CD4-positive, alpha-beta T cell treated with Interleukin-6 at 100 ng/mL for 8 hours (primary cell): Measurements from ENCODE around the gene HDAC6.

Experiments used
- DNase-seq: peaks from one replicate; pipeline ENCODE4 v3.0.0-alpha.2; 2020; ENCODE audit warnings: mixed read lengths, low spot score

The HDAC6 gene

DNA sequence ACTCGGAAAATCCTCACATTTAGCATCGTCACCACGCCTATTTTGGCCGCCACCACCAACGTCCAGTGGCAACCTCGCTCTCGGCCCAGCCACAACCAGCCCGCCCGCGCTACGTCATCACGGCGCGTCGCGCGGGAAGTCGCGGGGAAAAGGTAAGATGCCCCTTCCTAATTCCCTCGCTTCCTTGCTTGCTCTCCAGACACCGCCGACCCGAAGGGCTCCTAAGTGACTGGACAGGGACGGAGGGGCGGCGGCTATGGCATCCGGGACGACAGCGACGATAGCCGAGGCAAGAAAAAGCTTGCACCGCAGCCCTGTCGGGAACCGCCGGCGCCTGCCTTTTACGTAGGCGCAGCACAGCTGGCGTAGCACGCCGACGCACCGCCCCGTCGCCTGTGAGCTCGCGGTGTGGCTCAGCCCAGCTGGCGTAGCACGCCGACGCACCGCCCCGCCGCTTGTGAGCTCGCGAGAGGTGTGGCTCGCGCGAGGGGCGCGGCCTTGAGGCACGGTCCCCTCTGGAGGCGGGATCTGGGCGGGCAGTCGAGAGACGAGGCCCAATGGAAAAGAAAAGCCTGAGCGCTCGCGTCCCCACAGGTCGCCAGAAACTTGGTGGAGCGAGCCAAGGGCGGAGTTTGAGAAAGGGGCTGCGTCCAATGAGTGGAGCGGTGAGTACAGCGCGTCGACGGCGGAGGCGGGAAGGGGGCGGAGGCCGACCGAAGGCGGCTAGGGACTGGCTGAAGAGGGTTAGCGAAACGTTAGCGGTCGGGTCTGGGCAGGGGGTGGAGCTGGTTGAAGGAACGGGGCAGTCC is at the start of gene HDAC6:
Gene HDAC6 (plus strand): TSS at position 788 of the 809 bp plus-strand sequence. CDS start 626 bp downstream, outside the sequence.
- peak; percentile 97 for DNase-seq

DNA sequence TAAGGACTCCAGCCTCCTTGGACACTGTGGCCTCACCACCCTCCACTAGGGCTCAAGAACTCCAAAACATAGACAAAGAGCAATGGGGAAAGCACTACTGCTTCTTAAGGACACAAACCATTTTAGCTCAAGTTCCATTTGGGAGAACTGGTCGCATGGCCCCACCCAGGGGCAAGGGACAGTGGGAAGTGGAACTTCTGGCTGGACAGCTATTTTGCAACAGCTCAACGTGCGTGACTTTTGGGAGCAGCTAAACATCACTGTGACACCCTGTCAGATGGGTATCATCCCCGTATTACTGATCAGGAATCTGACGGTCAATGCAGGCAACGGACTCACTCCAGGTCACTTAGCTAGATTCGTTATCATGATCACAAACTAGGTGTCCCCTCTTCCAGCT is 49.4 kb upstream of the HDAC6 start:
- DNase-seq, result no peak

DNA sequence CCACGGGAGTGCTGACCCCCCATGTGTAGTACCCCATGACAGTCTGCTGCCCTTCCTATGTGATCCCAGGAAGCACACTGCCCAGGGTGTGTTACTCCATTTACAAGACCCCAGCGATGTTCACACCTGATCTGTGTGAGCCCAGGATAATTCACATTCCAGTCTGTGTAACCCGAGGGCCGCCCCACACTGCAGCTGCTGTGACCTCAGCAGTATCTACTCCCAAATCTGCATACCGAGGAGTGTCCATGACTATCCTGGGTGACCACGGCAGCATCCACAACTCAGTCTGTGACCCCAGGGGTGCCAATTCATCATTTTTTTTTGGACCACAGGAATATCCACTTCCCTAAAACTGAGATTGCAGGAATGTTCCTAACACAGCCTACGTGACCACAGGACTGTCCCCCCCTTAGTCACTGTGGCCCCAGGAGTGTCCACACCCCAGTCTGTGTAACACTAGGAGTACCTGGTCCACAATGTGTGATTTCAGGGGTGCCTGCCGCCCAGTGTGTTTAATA is 48.1 kb upstream of the HDAC6 start:
- no peak for DNase-seq

DNA sequence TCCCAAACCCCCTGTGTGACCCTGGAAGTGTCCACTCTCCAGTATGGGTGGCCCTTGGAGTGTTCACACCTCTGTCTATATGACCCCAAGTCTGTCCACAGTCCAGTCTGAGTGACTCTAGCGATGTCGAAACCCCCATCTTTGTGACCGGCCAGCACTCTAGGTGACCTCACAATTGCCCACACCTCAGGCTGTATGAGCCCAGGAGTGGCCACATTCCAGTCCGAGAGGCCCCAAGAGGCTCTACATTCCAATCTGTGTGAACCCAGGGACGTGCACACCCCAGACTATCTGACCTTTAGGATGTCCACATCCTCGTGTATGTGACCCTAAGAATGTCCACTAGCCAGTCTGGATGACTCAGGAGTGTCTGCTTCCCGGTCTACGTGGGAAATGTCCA is 47.6 kb upstream of the HDAC6 start:
- no peak for DNase-seq

DNA sequence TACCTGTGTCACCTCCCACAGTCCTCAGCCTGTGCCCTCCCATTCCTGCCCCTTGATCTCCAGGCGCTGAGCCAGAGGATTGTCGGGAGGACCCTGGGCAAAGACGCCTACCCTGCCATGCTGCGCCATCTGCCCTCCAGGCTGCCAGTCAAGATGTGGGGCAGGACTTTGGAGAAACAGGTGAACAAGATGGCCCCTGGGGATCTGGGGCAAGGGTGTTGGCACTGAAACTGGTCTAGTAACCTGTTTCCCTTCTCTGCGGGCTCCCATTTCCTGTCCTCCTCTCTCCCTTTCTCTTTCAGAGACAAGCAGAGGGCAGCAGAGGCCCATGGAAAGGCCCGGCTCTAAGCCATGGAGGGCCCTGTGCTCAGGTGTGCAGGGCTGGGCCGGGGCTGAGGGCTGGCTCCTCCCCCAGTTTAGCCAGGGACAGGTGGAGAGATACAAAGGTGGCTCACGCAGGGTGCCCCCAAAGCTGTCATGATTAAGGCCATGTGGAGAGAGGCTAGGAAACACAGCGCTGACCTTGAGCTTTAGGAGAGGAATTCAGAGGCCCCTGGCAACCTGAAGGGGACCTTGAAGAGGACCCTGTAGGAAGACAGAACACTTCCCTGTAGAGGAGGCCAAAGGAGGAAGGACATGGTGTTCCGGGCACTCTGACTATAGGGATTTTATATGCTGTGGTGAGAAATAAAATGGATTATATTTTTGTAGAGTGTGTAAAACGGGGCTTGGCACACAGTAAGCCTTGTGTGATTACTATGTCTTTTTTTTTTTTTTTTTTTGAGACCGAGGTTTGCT is 40.0 kb upstream of the HDAC6 start, which contains the start of gene GLOD5:
Gene GLOD5 (plus strand): TSS at position 74 of the 798 bp plus-strand sequence. CDS start 44 bp downstream, at position 118.
- no peak for DNase-seq

DNA sequence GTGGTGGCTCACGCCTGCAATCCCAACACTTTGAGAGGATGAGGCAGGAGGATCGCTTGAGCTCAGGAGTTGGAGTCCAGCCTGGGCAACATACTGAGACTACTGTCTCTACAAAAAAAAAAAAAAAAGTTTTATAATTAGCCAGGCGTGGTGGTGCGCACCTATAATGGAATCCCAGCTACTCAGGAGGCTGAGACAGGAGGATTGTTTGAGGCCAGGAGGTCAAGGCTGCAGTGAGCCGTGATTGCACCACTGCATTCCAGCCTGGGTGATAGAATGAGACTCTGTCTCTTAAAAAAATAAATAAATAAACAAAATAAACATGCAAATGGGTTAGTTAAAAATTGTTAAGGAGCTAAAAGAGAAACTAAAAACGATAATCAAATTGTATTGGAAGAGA is 32.6 kb upstream of the HDAC6 start:
- DNase-seq, result no peak

DNA sequence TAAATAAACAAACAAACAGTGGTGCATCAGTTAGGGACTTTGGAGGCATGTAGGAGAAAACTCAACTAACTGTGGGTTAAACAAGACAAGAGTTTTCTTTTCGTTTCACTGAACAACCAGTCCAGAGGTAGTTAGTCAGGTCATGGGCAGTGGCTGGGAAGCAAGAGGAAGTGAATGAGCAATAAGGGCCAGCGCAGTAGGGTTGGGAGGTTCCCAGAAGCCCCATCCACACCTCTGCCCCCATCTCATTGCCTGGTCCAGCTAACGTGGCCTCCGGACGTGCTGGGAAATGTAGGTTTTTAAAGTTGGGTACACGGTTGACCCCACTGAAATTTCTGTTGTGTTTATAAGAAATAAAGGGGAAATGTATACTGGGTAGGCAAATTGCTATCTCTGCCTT is 31.6 kb upstream of the HDAC6 start:
- no peak for DNase-seq

DNA sequence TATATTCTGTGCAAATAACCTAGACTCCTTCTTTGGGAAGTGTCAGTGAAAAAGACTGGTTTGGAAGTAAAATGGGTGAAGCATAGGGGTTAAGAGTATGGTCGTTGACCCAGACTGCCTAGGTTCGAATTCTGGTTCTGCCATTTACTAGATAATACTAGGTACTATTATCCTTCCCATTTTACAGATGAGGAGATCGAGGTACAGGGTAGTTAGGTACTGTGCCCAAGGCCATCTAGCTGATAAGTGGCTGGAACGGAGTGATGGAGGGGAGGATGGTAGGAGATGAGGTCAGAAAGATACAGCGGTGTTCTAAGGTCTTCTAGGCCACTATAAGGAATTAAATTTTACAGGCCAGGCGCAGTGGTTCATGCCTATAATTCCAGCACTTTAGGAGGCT is 29.3 kb upstream of the HDAC6 start:
- no peak for DNase-seq

DNA sequence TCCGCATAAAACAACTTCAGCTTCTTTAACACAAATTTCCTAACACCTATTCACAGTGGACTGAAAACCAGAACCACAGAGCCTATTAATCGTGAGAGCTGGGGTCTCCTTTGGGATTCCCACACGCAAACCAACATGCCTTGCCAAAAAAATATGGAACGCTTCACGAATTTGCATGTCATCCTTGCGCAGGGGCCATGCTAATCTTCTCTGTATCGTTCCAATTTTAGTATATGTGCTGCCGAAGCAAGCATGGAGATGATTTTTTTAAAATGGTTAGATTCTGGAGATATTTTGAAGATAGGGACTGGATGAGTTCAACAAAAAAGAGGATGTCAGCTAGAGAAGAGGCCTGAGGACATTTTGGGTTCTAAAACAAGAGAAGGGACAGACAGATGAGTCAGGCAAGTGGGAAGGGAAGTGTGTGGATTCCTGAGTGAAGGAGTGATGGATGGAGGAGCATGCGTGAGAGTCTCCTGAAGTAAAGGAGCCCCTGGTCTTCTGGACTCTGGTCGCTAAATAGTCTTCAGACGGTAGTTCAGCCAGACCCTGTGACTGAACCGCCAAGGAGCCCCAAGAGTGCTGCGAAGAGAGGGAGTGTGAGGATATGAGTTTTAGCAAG is 24.9 kb upstream of the HDAC6 start:
- no peak for DNase-seq

DNA sequence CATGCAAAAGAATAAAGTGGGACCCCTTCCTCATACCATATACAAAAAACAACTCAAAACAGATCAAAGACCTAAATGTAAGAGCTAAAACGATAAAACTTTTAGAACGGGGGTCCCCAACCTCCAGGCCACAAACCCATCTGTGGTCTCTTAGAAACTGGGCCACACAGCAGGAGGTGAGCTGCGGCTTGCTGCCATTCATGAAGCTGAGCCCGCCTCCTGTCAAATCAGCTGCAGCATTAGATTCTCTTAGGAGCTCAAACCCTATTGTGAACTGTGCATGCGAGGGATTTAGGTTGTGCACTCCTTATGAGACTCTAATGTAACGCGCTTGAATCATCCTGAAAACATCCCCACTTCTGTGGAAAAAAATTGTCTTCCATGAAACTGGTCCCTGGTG is 22.5 kb upstream of the HDAC6 start:
- DNase-seq, result no peak

DNA sequence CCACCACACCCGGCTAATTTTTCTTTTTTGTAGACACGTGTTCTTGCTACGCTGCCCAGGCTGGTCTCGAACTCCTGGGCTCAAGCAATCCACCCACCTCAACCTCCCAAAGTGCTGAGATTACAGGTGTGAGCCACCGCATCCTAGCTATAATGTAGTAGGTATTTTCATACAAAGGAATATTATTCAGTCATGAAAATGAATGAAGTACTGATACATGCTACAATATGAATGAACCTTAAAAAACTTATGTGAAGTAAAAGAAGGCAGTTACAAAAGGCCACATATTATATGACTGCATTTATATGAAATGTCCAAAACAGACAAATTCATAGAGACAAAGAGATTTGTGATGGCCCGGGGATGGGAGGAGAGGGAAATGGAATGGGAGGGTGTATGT is 20.2 kb upstream of the HDAC6 start:
- no peak for DNase-seq

DNA sequence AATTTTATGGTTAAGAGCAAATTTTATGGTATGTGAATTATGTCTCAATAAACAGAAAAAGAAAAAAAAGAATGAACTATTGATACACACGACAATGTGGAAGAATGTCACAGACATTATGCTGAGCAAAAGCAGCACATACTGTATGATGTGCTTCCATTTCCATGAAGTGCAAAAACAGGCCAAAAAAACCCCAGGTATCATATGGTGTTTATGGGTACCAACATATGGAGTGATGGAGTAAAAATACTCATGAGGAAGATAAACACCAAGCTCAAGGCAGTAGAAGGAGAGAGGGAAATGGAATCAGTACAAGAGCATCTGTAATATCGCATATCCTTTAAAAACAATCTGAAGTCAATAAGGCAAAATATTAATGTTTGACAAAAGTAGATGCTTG is 19.7 kb upstream of the HDAC6 start:
- no peak for DNase-seq

DNA sequence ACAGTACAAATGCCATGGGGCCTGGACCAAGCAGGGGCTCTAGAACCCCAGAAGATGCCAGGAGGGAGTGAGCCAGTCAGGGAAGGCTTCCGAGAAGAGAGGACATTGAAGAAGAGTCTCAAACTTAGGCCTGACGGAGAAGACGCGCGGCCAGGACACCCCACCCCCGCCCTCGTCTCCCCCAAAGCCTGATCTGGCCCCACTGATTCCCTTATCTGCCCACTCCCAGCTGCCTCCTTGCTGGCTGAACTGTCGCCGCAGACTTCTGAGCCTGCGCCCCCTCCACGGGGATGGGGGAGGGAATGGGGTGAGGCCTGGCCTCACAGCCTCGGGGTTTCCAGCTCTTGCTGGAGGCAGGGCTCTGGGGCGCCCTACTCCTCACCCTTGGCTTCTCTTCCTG is 19.1 kb upstream of the HDAC6 start:
- DNase-seq, result no peak

DNA sequence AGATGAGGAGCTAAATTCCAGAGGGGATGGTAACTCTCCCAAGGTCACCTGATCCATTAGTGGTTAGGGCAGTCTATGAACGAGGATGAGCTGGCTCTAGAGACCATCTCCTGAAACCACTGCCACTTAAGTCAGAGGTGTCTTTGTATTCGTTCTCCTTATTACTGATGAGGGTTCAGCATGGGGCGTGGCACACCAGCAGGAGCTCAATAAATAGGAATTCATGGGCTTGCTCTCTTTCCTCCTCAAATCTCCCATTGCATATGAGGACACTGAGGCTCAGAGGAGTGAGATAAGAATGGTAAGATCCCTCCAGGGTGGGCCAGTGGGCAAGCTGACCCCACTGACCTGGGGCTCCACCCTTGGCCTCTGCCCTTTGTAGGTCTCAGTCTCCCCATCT is 17.1 kb upstream of the HDAC6 start:
- DNase-seq, result no peak

DNA sequence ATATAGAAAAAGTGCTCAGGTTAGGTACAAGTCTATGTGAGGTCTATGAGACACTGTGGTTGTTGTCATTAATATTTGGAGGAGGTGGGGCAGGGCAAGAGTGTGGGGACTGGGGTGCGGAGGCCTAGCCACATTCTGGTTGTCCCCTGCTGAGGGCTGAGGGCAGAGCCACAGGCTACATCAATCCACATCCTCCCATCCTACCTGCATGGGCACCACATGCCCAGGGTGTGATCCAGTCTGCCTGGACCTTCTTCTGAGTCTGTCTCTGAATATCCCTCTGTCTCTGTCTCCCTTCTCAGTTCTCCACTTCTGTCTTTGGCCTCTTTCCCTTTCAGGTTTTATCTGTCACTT is 16.7 kb upstream of the HDAC6 start:
- no peak for DNase-seq

DNA sequence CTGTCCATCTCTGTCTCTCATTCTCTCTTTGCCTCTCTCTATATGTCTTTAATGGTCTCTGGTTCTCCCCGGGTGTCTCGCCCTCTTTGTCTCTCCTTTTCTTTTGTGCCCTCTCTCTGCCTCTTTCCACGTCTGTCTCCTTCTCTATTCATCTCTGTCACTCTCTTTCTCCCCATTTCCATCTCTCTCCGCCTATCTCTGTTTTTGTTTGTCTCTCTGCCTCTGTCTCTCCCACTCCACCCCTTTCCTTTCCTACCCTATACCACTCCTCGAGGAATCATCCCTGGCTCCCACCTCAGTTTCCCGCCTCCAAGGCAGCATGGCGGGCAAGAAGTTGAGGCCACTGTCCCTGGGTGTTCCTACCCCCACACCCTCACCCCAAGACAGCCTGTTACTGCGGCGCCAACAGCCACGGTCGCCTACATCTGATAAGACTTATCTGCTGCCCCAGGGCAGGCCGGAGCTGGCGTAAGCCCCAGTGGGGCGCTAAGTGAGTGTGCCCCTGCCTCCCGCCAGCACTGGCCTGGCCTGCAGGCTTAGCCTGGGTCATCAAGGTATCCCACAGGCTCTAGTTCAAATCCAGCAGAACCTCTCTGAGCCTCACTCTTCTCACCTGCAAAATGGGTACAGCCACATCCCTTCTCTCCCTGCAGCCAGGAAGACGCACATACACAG is 16.2 kb upstream of the HDAC6 start:
- DNase-seq, result no peak

DNA sequence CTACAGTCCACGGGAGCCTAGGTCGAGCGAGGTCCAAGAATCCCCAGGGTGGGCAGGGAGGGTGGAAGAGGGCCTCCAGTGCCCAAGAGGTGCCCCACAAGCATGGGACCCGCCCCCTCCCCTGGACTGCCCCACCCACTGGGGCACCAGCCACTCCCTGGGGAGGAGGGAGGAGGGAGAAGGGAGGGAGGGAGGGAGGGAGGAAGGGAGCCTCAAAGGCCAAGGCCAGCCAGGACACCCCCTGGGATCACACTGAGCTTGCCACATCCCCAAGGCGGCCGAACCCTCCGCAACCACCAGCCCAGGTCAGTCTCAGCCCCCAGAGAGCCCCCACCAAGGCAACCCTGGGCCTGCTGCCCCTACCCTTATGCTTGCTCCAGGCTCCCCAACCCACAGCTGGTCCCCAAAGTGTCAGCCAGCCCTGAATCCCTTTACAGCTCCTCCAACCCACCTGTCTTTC is 15.5 kb upstream of the HDAC6 start, which contains the start of gene GATA1:
Gene GATA1 (plus strand): TSS at position 250 of the 460 bp plus-strand sequence. CDS start 4,520 bp downstream, outside the sequence.
- no peak for DNase-seq

DNA sequence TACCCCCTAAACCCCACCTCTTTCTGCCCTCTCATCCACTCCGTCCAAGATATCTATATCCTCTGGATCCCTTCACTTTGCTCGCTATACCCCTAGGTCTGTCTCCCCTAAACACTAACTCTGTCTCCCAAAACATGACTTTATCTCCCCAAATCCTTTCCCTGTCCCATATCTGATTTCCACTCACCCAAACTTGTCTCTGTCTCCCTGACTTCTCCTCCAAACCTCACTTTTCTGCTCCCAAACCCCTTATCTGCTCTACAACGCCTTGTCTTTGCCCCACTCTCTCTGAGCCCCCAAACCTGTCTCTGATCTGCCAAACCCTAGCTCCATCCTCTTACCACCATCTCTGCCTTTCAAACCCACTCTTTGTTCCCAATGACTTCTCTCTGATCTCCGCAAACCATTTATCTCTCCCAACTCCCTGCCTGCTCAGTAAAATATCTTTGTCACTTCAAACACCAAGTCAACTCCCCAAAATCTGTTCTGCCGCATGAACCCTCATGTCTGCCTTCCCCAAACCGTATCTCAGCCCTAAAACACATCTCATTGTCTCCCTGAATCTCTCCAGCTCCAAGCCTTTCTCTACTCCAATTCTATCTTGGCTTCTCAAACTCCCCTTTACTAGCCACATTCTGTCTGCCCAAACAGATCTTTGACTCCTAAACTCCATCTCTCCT is 14.9 kb upstream of the HDAC6 start:
- no peak for DNase-seq

DNA sequence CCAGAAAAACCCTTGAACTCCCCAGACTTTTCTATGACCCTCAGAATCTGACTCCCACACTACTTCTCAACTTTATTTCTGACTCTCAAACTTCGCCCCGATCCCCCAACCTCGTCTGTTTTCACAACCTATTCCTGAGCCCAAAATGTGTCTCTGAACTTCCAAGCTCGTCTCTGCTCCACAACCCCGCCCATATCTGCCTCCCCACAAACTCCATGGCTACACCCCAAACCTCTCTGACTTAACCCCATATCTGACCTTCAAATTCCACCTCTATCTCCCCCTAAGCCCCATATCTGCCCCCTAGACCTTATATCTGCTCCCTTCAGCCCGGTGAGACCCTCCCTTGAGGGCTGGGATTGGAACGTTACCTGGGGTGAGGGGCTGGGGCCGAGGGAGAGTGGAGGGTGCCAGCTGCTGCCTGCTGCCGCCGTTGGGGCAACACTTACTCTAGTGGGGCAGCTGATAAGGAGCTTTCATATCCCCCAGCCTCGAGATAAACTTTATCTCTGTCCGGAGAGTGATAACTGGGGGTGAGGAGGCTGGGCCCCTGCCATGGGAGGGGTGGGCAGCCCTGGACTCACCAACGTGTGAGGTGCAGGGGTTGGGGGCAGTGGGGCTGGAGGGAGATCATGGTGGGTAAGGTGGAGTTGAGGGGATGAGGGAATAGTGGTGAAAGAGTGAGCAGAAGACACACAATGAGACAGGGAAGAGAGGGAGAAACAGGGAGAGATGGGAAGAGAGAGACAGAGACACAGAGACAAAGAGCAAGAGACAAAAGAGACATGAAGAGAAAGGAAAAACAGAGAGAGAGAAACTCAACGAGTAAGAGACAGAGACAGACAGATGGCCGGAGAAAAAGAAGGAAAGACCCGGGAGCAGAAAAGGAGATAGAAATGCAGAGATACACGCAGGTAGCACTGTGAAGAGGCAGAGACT is 14.1 kb upstream of the HDAC6 start:
- no peak for DNase-seq
